GM18951 (cell line): ENCODE data around the gene CD82.

Experiments
- POLR2A ChIP-seq: IDR thresholded peaks from 4 replicates; pipeline ENCODE4 v1.6.1; 2011; ENCODE audit warnings: mild to moderate bottlenecking; ENCODE audit not compliant: insufficient read length, insufficient read depth; ENCODE audit errors: extremely low read depth
- in situ Hi-C: fragments of 300-500 bp; cut with MboI; formaldehyde crosslinking; loops from one replicate; pipeline ENCODE4 v1.12.0; 2022; ENCODE audit warnings: low sequenced_read_pairs, mixed read lengths, inconsistent platforms; ENCODE audit not compliant: unreplicated experiment

The CD82 gene

GRCh38 chr11:44528103-44528502, 37.4 kb upstream of the CD82 start:
- no peak for TF ChIP-seq POLR2A
- in situ Hi-C loops: no loop called here

GRCh38 chr11:44528581-44528980, 36.9 kb upstream of the CD82 start:
- in situ Hi-C loops: no loop called here
- TF ChIP-seq POLR2A: no peak

- in situ Hi-C loops: loop anchor here (10.0 kb wide), 1 partner anchor 415 kb away; no protein-coding TSS in a partner anchor
- TF ChIP-seq POLR2A: no peak
These were observed 35.5 kb upstream of the CD82 start for GRCh38 chr11:44529895-44530412.

- TF ChIP-seq POLR2A: no peak
- in situ Hi-C loops: loop anchor here (10.0 kb wide), 1 partner anchor 416 kb away; no protein-coding TSS in a partner anchor
These were observed 34.9 kb upstream of the CD82 start for GRCh38 chr11:44530413-44531115.

- TF ChIP-seq POLR2A: no peak
- in situ Hi-C loops: loop anchor here (10.0 kb wide), 1 partner anchor 416 kb away; no protein-coding TSS in a partner anchor
These were observed 34.4 kb upstream of the CD82 start for GRCh38 chr11:44531116-44531504.

GRCh38 chr11:44531636-44532035, 33.8 kb upstream of the CD82 start:
- in situ Hi-C loops: loop anchor here (10.0 kb wide), 1 partner anchor 417 kb away; no protein-coding TSS in a partner anchor
- no peak for TF ChIP-seq POLR2A

GRCh38 chr11:44532809-44533208, 32.7 kb upstream of the CD82 start:
- in situ Hi-C loops: loop anchor here (10.0 kb wide), 1 partner anchor 418 kb away; no protein-coding TSS in a partner anchor

GRCh38 chr11:44533921-44534711, 31.3 kb upstream of the CD82 start:
- TF ChIP-seq POLR2A: no peak
- in situ Hi-C loops: loop anchor here (10.0 kb wide), 1 partner anchor 419 kb away; no protein-coding TSS in a partner anchor

More at GRCh38 chr11:44532809-44533208, 32.7 kb upstream of the CD82 start:
- TF ChIP-seq POLR2A: no peak

GRCh38 chr11:44535191-44535980, 30.1 kb upstream of the CD82 start:
- in situ Hi-C loops: loop anchor here (5.0 to 10.0 kb wide), 2 partner anchors 248 to 421 kb away; no protein-coding TSS in a partner anchor
- TF ChIP-seq POLR2A: no peak

GRCh38 chr11:44536788-44537516, 28.5 kb upstream of the CD82 start:
- in situ Hi-C loops: loop anchor here (5.0 to 10.0 kb wide), 2 partner anchors 250 to 422 kb away; no protein-coding TSS in a partner anchor
- no peak for TF ChIP-seq POLR2A

- in situ Hi-C loops: loop anchor here (5.0 to 10.0 kb wide), 2 partner anchors 250 to 423 kb away; no protein-coding TSS in a partner anchor
- no peak for TF ChIP-seq POLR2A
These were observed 27.8 kb upstream of the CD82 start for GRCh38 chr11:44537679-44538078.
